Body of pancreas (tissue), 4 donors: ENCODE data around the gene MAP2K1.

Experiments used
- CTCF ChIP-seq, 7 experiments: fragments of 450-650 bp in 4 of 7; fragments of 200-600 bp in 3 of 7; sonication (generic) in 3 of 7; IDR thresholded peaks; one replicate each; pipeline ENCODE4 v1.5.1; 2016 to 2019; ENCODE audit warnings: antibody characterized with exemption in 7 of 7
- POLR2A ChIP-seq, 3 donors: fragments of 450-650 bp; IDR thresholded peaks; one replicate each; pipeline ENCODE4 v1.6.1; 2016; ENCODE audit warnings: antibody characterized with exemption in 3 of 3, mild to moderate bottlenecking in 2 of 3

GRCh38 chr15:66452971-66453580, 66.4 kb downstream of the MAP2K1 start:
- TF ChIP-seq CTCF (IDR thresholded peaks at IDR 0.05) (no peak), POLR2A (IDR thresholded peaks at IDR 0.05) (no peak)
